ENCODE results near the gene CEP104.

Gene CEP104

DNA sequence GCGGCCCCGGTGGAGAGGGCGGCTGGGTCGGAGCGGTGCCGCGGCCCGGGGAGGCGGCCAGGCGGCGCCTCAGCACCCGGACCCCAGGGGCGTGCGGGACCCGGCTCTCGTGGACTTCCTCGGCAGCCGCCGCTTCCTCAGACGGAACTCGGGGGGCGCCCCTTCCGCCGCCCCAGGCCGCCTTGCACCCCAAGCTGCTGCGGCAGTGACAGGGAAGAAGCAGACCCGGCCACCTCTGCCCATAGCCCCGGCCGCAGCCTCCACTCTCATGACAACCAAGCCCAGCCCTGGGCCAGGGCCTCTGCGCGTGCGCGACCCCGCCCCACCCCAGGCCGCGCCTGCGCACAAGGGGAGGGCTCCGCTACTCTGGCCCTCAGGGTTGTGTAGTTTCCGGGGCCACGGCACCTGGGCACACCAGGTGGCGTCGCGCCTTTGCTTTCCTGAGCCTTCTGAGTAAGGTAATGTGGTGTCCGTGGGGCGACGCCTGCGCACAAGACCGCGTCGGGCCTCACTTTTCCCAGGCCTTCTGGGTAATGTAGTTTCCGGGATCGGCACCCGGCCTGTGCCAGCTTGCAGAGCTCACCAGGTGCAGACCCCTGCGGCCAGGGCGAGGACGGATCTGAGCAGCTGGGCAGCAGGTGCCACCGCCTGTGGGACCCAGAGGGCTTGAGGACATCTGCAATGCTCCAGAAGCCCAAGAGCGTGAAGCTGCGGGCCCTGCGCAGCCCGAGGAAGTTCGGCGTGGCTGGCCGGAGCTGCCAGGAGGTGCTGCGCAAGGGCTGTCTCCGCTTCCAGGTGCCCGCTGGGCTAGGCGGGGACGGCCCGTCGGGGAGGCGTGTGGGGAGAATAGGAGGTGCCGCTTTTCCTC, at the start of gene CEP104, which contains the start of gene DFFB:
TSS of gene CEP104 (minus strand) at position 289 of the 868 bp plus-strand sequence. CDS start 4,804 bp downstream, outside the sequence.
TSS of gene DFFB (plus strand) at position 554 of the 868 bp plus-strand sequence. CDS start at position 682, 128 bp downstream.
- peak; percentile 91 to 96 (median 94) for DNase-seq (ENCODE audit: low read depth in 3 of 3)

DNA sequence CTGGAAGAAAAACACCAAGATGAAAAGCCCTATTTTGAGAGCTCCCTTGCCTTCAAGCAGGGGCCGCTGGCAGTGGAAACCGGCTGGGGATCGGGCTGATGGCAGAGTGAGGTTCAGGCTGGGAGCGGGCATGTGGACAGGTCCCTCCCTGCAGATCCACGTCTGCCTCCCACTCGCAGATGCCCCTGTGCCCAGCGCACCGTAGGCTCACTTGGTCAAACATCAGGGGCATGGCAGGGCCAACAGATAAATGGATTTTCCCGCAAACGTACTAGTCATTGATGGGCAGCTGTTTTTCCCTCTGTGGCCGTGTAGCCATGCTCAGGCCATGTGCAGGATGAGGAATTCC, 49.6 kb upstream of the CEP104 start:
- no peak for DNase-seq (ENCODE audit: low read depth in 3 of 3)

DNA sequence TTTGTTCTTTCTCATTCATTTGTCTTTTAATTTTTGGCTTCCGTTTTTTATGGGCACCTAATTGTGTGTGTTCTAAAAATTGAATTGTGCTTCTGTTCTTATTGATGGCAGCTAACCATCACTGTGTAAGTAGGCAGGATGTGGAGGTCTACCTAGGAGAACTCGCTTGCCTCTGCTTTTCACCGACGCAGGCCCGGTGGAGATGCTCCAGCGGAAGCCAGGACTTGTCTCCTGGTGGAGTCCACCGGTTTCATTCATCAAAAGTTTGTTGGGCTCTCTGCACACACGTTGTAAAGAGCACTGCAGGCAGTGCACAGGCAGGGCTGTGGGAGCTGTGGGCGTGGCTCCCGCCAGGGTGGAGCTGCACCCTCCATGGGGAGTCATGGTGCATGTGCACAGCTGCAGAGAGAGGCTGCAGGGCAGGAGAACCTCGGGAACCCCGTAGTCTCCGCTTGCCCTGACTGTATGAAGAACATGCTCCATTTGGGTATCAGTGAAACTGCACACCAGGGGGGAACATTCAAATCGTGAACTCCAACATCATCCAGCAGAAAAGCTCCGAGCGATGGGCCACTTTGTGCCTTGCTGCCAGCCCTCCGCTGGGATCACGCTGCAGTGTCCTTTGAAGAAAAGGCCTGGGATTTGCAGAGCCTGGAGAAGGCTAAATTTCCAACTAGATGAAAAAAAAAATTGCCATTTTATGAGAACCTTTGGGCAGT, 49.1 kb upstream of the CEP104 start:
- DNase-seq (ENCODE audit: low read depth in 3 of 3), result no peak

DNA sequence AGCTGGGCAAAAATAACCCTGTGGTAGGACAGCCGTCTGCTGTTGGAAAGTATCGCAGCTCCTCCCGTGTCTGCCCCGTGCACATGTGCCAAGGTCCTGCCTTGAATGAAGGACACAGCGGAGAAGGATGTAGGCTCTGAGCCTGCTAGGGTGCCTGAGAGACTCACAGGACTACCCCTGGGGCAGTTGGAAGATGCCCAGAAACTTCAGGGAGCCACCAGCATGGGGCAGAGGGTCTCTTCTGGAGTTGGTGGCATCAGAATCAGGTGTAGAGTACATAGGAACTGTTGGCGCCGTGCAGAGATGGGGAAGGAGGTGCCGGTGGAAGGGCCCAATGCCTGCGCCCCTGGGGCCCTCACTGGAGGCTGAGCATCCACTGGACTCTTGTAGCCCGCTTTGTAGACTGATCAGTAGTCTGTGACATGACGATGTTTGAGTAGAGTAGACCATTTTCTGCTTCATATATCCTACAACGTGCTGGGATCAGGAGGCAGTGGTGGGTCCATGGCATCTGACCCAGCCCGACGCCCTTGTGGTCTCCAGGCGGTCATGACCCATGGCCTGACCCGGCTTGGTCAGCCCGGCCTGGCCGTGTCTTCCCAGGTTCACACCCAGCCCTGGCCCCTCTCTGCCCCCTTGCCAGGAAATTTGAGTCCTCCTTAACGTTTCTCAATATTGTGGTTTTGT, 48.4 kb upstream of the CEP104 start:
- DNase-seq (ENCODE audit: low read depth in 3 of 3), result no peak

DNA sequence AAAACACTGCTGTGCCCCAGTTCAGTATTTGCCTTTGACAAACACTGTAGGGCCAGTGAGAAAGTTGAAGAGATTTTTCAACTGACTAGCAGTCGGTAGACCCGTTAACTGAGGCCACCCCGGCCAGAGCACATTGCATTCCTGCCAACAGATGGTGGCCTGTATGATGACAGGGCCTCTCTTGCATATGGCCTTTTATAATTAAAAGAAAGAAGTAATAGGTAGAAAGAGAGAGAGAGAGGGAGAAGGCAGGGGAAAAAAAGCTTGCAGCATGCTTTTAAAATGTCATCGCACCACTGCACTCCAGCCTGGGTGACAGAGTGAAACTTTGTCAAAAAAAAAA, 47.8 kb upstream of the CEP104 start:
- DNase-seq (ENCODE audit: low read depth in 3 of 3), result no peak

DNA sequence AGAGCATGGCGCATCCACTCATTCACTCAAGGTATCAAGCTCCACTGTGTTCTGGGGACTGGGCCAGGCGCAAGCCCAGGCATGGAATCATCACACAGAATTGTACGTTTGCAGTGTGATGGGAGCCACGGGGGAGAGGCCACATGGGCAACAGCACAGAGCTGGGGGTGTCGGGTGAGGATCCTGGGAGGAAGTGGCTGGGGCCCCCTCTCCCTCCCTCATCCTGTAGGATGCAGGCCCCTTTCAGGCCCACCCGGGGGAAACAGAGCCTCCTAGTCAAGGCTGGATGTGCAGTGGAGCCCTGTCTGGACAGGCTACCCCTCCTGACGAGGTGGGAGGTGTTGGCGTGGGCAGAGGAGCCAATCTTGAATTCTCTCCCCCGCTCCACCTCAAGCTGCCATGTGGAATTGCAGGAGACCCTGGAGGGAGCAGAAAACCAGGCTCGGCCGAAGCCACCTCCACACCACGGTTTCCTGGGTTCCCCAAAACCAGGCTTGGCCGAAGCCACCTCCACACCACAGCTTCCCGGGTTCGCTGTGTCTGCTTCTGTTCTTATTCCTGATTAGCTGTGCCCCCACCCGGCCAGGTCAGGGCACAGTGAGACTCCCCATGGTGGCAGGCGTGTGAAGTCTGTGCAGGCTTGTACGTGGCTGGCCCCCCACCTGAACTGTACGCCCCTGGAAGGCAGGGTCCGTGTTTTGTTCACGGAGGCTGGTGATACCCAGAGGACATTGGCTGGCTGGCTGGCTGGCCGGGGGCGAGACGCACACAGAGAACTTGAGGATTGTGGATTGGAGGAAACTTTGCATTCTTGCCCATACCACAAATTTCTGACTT, 47.2 kb upstream of the CEP104 start:
- no peak for DNase-seq (ENCODE audit: low read depth in 3 of 3)

DNA sequence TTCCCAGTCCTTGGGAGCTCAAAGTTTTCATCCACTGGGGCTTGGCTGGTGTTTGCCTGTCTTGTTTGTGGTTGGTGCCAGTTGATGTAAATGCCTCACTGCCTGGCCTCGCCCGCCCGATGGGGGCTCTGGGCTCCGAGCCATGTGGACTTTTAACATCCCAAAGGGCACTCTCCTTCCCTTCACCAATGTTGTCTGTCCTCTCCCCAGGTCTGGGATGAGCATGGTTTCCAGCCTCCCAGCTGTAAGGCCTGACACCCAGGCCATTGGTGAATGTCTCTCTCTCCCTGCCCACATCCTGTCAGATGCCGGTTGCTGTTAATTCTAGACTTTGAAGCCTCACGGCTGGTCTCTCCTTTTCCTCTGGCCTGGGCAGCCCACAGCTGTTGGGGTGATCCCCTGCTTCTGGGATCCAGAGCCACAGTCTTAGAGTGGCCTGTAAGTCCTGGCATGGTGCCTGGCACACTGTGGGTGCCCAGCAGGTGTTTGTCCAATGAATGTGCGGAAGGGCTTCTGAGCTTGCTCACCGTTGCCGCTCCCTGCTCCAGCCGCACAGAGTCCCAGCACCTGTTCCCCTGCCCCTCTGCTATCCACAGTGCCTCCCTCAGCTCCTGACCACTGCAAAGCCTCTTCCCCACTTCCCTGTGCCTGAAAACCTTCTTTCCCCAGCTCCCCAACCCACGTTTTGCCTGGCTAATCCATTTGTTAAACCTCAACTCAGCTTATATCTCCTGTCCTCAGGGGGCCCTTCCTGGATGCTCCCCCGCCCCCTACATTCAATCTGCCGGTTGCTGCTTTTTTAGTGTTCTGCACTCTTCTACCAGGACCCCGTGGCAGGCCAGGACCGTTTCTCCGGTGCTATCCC, 46.4 kb upstream of the CEP104 start:
- no peak for DNase-seq (ENCODE audit: low read depth in 3 of 3)

DNA sequence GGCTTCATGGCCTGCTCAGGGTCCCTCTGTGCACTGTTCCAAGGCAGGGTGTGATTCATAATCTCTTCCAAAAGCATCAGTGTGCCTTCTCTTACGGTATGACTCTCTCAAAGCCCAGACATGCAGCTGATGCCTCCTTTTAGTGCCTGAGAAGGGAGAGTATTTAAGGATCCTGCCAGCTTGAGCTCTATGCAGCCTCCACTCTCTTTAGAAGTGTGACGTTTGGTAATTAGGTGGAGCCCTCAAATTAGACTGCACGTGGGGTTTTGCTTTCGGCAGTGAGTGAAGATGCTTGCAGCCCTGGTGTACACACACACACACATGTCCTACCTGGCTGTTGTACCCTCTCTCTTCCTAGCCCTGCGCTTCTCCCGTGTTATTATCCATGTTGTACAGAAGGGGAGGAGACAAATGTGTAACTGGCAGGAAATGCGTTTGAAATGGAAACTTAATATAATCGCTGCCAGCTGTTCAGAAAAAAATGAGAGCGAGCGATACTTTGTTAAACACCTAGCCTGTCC, 45.6 kb upstream of the CEP104 start:
- DNase-seq (ENCODE audit: low read depth in 3 of 3), result no peak

DNA sequence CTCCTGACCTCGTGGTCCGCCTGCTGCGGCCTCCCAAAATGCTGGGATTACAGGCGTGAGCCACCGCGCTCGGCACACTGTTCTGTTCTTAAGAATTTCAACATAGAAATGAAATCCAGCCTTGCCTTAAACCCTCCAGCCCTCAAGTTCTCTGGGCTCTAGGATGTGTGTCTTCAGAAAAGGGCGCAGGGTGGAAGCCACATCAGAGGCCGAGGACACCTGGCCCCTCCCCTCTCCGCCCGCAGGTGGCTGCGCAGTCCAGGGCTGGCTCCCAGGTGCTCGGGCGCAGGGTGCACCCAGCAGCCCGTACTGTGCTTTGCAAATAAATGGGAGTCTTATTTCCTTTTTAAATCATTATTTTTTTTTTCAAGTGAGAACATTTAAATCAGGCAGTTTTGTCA, 45.1 kb upstream of the CEP104 start:
- DNase-seq (ENCODE audit: low read depth in 3 of 3), result peak in 1 of 3 experiments; percentile 30

DNA sequence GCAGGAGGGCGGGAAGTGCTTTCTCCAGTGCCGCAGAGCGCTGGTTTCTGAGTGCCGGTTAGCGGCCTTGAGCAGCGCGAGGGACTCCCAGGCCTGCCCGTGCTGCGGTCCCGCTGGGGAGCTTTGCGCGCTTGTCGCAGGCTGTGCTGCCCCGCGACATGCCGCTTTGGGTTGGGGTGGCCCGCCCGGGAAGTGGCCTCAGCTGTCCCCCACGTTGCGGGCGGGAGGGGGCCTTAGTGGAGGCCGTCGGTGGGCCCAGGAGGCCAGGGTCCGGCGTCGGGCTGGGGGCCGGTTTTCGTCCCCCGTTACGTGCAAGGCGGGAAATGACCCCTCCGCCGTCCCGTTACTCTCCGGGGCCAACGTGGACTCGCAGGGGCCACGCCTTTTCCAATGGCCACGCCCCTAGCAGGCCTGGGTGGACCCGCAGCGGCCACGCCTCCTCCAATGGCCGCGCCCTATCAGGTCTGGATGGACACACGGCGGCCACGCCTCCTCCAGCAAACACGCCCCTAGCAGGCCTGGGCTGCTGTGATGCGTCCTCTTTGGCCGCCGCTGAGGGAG, 44.0 kb upstream of the CEP104 start:
- DNase-seq (ENCODE audit: low read depth in 3 of 3), result peak; percentile 64 to 70 (median 65)

DNA sequence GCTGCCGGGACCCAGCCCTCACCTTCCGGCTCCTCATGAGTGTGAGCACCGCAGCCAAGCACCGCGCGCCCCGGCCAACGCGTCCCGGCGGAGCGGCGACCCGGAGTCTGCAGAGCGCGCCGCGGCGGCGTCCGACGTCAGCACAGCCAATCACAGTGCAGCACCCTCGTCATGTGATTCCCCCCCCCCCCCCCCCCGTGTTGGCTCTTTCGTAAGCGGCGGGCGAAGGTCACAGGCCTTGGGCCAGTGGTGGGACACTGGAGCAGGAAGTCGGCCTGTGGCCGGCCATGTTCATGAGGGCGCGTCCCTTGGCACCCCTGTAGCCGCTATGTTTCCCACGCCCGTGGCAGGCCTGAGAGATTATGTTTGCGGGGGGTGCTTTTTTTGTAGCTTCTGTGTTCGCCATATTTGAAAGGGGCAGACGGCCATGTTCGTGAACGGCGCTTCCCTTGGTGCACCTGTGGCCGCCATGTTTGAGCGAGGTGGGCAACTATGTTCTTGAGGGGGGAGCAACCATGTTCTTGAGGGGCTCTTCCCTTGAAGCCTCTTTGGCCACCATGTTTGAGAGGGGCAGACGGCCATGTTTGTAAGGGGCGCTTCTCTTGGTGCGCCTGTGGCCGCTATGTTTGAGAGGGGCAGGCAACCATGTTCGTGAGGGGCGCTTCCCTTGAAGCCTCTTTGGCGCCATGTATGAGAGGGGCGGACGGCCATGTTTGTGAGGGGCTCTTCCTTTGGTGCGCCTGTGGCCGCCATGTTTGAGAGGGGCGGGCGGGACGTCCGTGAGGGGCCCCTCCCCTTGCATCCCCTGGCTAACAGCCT, 43.3 kb upstream of the CEP104 start, which contains the start of gene C1orf174:
TSS of gene C1orf174 (minus strand) at position 123 of the 819 bp plus-strand sequence. CDS start at position 37, 86 bp downstream.
- peak; percentile 78 to 92 (median 86) for DNase-seq (ENCODE audit: low read depth in 3 of 3)

DNA sequence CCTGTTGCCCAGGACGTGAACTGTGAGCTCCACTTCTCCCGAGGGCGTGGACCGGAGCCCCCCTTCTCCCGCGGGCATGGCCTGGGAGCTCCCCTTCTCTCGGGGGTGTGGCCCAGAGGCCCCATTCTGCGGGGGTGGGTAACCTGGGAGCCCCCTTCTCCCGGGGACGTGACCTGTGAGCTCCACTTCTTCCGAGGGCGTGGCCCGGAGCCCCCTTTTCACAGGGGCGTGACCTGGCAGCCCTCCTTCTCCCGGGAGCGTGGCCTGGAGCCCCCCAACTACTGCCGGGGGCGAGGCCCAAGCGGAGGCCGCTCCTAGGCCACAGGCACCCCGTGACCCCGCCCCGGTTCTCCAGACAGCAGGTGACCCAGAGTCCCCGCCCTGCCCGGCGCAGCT, 42.7 kb upstream of the CEP104 start:
- peak in 1 of 3 experiments; percentile 26 for DNase-seq (ENCODE audit: low read depth in 3 of 3)

DNA sequence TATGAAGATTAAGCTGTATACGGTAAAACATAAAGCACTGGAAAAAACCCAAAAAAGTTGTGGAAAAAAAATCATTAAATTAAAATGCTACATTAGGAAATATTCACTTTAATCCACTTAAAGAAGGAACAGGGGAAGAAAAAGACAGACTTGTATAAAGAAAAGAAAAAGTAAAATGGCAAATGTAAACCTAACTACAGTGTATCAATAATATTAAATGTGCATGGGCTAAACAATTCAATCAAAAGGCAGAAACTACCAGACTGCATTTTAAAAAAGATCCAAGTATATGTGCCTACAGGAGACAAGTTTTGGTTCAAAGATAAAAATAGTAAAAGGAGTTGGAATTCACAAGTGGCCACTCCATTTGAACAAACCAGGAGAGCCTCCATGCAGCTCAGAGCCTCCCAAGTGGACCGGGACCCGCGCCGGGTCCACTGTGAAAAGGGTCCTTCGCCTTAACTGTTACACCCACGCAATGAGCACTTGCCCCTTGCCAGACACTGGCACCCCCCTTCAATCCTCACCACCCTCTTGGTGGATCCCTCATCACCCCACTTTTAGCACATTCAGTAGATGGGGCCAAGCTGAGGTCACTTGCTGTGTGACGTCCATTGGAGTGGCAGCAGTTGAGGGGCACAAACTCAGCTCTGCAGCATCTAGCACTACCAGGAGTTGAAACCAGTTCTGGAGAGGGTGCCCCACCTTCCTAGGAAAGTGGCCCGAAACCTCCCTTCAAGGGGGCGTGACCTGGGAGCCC, 42.2 kb upstream of the CEP104 start:
- no peak for DNase-seq (ENCODE audit: low read depth in 3 of 3)

DNA sequence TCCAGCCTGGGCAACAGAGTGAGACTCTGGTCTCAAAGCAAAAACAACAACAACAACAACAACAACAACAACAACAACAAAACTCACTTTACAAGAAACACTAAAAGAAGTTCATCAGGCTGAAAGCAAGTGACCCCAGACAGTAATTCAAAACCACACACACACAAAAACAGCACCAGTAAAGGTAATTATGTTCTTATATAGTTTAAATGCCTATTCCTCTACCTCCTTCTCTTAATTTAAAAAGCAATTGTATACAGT, 41.4 kb upstream of the CEP104 start:
- no peak for DNase-seq (ENCODE audit: low read depth in 3 of 3)

DNA sequence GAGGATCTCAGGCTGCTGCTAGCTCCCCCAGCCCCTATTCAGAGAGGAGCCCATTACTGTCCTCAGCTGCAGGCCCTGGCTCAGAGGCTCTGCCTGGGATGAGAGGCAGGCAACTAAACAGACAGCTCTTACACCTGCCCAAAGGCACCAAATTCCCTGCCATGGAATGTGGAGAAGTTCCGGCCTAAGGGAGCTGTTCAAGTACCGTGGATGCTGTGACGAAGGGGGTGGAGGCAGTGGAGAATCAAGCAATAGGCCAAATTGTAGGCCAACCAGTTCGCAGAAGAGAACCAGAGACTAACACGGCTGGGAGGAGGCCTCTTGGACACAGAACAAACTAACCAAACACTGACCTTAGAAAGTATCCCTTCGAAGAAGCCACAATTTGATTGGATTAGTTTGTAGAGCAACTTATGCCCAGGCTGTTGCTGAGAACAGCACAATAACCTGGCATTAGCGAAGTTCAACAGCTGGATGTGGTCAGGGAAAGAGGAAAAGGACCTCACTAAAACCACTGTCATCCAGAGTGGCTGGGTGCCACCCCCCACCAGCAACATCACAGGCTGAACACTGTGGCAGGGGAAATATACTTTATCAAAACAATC, 39.5 kb upstream of the CEP104 start:
- DNase-seq (ENCODE audit: low read depth in 3 of 3), result no peak

DNA sequence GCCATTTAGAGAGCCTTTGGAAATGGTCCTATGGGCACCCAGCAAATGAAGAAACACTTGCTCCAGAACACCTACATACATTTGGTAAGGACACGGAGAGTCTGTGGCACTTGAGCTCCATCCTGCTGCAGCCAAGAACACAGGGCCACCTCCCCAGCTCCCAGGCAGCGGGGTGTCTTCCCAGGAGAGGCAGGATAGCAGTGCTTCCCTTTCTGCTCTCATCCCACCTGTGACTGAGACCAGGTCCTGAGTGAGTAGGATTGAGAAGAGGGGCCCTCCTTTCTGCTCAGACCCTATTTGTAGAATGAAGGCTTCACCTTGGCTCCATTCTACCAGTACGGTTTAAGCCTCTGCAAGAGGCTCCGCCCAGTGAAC, 38.9 kb upstream of the CEP104 start:
- DNase-seq (ENCODE audit: low read depth in 3 of 3), result no peak

DNA sequence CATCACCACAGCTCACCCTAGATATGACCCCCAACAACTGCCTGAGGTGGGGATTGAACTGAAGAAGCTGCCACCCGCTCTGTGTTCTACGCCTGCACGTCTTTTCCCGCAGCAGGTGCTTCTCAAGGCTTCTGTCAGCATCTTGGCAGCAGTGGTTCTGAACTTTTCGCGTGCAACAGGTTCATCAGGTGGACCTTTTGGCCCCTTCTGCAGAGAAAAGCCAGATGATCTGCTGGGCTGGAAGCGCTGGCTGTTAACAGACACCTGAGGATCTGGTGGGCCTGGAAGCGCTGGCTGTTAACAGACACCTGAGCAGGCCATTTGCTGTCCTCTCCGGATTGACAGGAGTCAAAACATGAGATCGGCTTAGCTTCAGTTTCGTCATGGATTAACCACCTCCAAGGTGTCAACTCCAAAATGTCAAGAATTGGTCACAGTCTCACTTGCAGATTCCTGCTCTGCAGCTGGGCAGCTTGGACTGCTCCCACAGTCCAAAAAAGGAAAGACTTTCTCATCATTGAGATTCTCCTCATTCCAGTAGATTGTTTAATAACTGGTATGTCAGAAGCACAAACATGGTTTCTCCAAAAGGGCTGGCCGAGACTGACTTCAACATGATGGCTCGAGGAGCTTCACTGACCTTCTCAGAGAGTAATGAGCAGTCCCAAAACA, 38.4 kb upstream of the CEP104 start:
- DNase-seq (ENCODE audit: low read depth in 3 of 3), result no peak
